Vagina (tissue), 2 donors: ENCODE data around the gene UBE2R2. TPM values are rescaled to one million over a fixed set of nuclear protein-coding genes. Genes with fewer than 3 reads are reported as not detected.
"Not testable (repeated sequence)": the region's sequence is repeated elsewhere in the genome, so short reads cannot be mapped to it uniquely, and the experiment has no call there.

Experiments used
- DNase-seq, 2 donors: peaks; one replicate each; pipeline ENCODE4 v3.0.0-alpha.2; 2017; ENCODE audit errors: extremely low spot score in 2 of 2
- H3K27ac ChIP-seq: fragments of 200-600 bp; sonication (generic); one replicate; pipeline ENCODE4 v1.5.1; 2019
- H3K27me3 ChIP-seq: fragments of 200-600 bp; sonication (generic); one replicate; pipeline ENCODE4 v1.5.1; 2019
- H3K36me3 ChIP-seq, 2 donors: fragments of 200-600 bp; sonication (generic); one replicate each; pipeline ENCODE4 v1.5.1; 2017 to 2019
- H3K4me1 ChIP-seq: fragments of 200-600 bp; sonication (generic); one replicate; pipeline ENCODE4 v1.5.1; 2019
- H3K4me3 ChIP-seq, 2 donors: fragments of 200-600 bp; sonication (generic); 1 replicate in 1 of 2; 2 replicates in 1 of 2; pipeline ENCODE4 v1.5.1; 2016 to 2019
- H3K9me3 ChIP-seq: fragments of 200-600 bp; sonication (generic); one replicate; pipeline ENCODE4 v1.5.1; 2019
- CTCF ChIP-seq, 3 experiments: fragments of 450-650 bp in 2 of 3; fragments of 200-600 bp in 1 of 3; sonication (generic) in 1 of 3; IDR thresholded peaks; one replicate each; pipeline ENCODE4 v1.5.1; 2017 to 2019; ENCODE audit warnings: antibody characterized with exemption in 3 of 3, mild to moderate bottlenecking in 2 of 3, moderate library complexity in 2 of 3
- POLR2A ChIP-seq, 2 donors: fragments of 450-650 bp; IDR thresholded peaks; one replicate each; pipeline ENCODE4 v1.6.1; 2017; ENCODE audit warnings: antibody characterized with exemption in 2 of 2, mild to moderate bottlenecking in 2 of 2, moderate library complexity in 2 of 2
- POLR2AphosphoS5 ChIP-seq, 2 donors: sonication (generic); formaldehyde crosslinking; IDR thresholded peaks; one replicate each; pipeline ENCODE4 v1.9.0; 2017; ENCODE audit warnings: antibody characterized with exemption in 2 of 2, mild to moderate bottlenecking in 2 of 2, low read depth in 1 of 2; ENCODE audit not compliant: insufficient read depth in 1 of 2
- intact Hi-C: fragments of 100-400 bp; cut with DNase I; formaldehyde crosslinking; loops from one replicate; pipeline ENCODE4 v1.15.1; 2023
- total RNA-seq: library from RNA; depleted of rRNA; stranded (reverse); fragments of >200 nt; gene quantifications from one replicate; pipeline ENCODE4 v1.2.3, GENCODE V29; 2016

Gene UBE2R2
- total RNA-seq, 1 donor from 2014 or later = 20.4 TPM

- H3K27me3 ChIP-seq = no peaks in the 10 kb centered on the region
- H3K4me3 ChIP-seq = no peak overlapping the region
- no peak for TF ChIP-seq POLR2A (IDR thresholded peaks at IDR 0.05)
- TF ChIP-seq CTCF (IDR thresholded peaks at IDR 0.05) = no peak
- TF ChIP-seq POLR2AphosphoS5 (IDR thresholded peaks at IDR 0.05; ENCODE audit: insufficient read depth in 1 of 2, low read depth in 1 of 2) = no peak
- no peak for DNase-seq
- peaks cover 47% of the 10 kb centered on the region for H3K4me1 ChIP-seq
- H3K9me3 ChIP-seq = no peaks in the 10 kb centered on the region
- no peak overlapping the region for H3K27ac ChIP-seq
- no peaks in the 10 kb centered on the region for H3K36me3 ChIP-seq
- intact Hi-C loops = loop anchor here (10.0 kb wide), 1 partner anchor 64 kb away; no protein-coding TSS in a partner anchor
Measured at GRCh38 chr9:33860200-33860871, 43.4 kb downstream of the UBE2R2 start.

GRCh38 chr9:33861917-33862453, 45.0 kb downstream of the UBE2R2 start:
- TF ChIP-seq CTCF (IDR thresholded peaks at IDR 0.05) (no peak), POLR2AphosphoS5 (IDR thresholded peaks at IDR 0.05; ENCODE audit: insufficient read depth in 1 of 2, low read depth in 1 of 2) (no peak), POLR2A (IDR thresholded peaks at IDR 0.05) (no peak)
- H3K4me3 ChIP-seq = no peak overlapping the region
- no peaks in the 10 kb centered on the region for H3K27me3 ChIP-seq
- H3K9me3 ChIP-seq = no peaks in the 10 kb centered on the region
- no peak for DNase-seq
- intact Hi-C loops = loop anchor here (10.0 kb wide), 1 partner anchor 63 kb away; no protein-coding TSS in a partner anchor
- no peaks in the 10 kb centered on the region for H3K36me3 ChIP-seq
- H3K4me1 ChIP-seq = peaks cover 40% of the 10 kb centered on the region
- H3K27ac ChIP-seq = no peak overlapping the region

- not testable (repeated sequence) for H3K36me3 ChIP-seq, H3K4me3 ChIP-seq, H3K9me3 ChIP-seq, H3K27ac ChIP-seq, DNase-seq, H3K27me3 ChIP-seq
- intact Hi-C loops = loop anchor here (10.0 kb wide), 1 partner anchor 62 kb away; no protein-coding TSS in a partner anchor
- peaks cover 44% of the 10 kb centered on the region for H3K4me1 ChIP-seq
Measured at GRCh38 chr9:33863027-33863426, 46.1 kb downstream of the UBE2R2 start.

GRCh38 chr9:33867747-33868439, 50.9 kb downstream of the UBE2R2 start:
- TF ChIP-seq CTCF (IDR thresholded peaks at IDR 0.05) = no peak
- no peak for TF ChIP-seq POLR2AphosphoS5 (IDR thresholded peaks at IDR 0.05; ENCODE audit: insufficient read depth in 1 of 2, low read depth in 1 of 2)
- no peak for TF ChIP-seq POLR2A (IDR thresholded peaks at IDR 0.05)
- intact Hi-C loops = loop anchor here (10.0 kb wide), 1 partner anchor 57 kb away; no protein-coding TSS in a partner anchor
- H3K4me1 ChIP-seq = peaks cover 50% of the 10 kb centered on the region
- peak overlapping the region; percentile 57 for H3K27ac ChIP-seq
- H3K9me3 ChIP-seq = no peaks in the 10 kb centered on the region
- no peak for DNase-seq
- H3K36me3 ChIP-seq = no peaks in the 10 kb centered on the region
- H3K27me3 ChIP-seq = no peaks in the 10 kb centered on the region
- H3K4me3 ChIP-seq = no peak overlapping the region

- Histone ChIP-seq H3K27me3 (no peaks in the 10 kb centered on the region), H3K4me3 (no peak overlapping the region), H3K4me1 (peaks cover 50% of the 10 kb centered on the region), H3K36me3 (no peaks in the 10 kb centered on the region), H3K27ac (peak overlapping the region; percentile 57), H3K9me3 (no peaks in the 10 kb centered on the region)
- no peak for DNase-seq
- intact Hi-C loops = loop anchor here (10.0 kb wide), 1 partner anchor 56 kb away; no protein-coding TSS in a partner anchor
- no peak for TF ChIP-seq CTCF (IDR thresholded peaks at IDR 0.05)
- TF ChIP-seq POLR2AphosphoS5 (IDR thresholded peaks at IDR 0.05; ENCODE audit: insufficient read depth in 1 of 2, low read depth in 1 of 2) = no peak
- no peak for TF ChIP-seq POLR2A (IDR thresholded peaks at IDR 0.05)
Measured at GRCh38 chr9:33868440-33868973, 51.5 kb downstream of the UBE2R2 start.

- not testable (repeated sequence) for H3K4me3 ChIP-seq, H3K36me3 ChIP-seq, DNase-seq, H3K27me3 ChIP-seq, H3K9me3 ChIP-seq
- intact Hi-C loops = loop anchor here (10.0 kb wide), 1 partner anchor 56 kb away; no protein-coding TSS in a partner anchor
- H3K27ac ChIP-seq = peak overlapping the region; percentile 57
- peaks cover 50% of the 10 kb centered on the region for H3K4me1 ChIP-seq
Measured at GRCh38 chr9:33869243-33869642, 52.3 kb downstream of the UBE2R2 start.
